ENCODE results near the gene USP17L21.
"Not testable (repeated sequence)": the region's sequence is repeated elsewhere in the genome, so short reads cannot be mapped to it uniquely, and the experiment has no call there.

USP17L21 gene

DNA sequence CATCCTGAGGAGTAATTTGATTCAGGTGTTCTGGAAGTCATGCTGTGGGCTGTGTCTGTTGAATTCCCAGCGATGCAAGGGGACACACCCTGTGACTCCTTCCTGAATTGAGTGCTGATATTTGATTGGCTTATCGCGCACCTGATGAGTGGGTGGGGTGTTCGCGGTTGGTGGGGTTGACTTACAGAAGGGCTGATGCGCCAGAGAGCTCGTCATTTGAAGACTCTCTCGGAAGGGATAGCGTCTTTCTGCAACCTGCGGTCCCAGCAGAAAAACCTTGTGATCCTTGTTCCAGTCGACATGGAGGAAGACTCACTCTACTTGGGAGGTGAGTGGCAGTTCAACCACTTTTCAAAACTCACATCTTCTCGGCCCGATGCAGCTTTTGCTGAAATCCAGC lies at the start of gene USP17L21:
Gene USP17L21 (plus strand): TSS at position 301 of the 400 bp plus-strand sequence. CDS start 0 bp downstream, at position 301.
- not testable (repeated sequence) for DNase-seq

GRCh38 chr4:9214701-9215100 lies 48.0 kb upstream of the USP17L21 start:
- DNase-seq = not testable (repeated sequence)

GRCh38 chr4:9215105-9215504 lies 47.6 kb upstream of the USP17L21 start, which contains the start of gene USP17L11:
TSS of gene USP17L11 (plus strand) at chr4:9215405. CDS start at chr4:9215405, 0 bp downstream.
- DNase-seq = not testable (repeated sequence)

- not testable (repeated sequence) for DNase-seq
These were observed 42.8 kb upstream of the USP17L21 start, which contains the start of gene USP17L12 for GRCh38 chr4:9219852-9220251. TSS of gene USP17L12 (plus strand) at chr4:9220152. CDS start at chr4:9220152, 0 bp downstream.

- not testable (repeated sequence) for DNase-seq
These were observed 38.1 kb upstream of the USP17L21 start, which contains the start of gene USP17L13 for GRCh38 chr4:9224596-9224995. TSS of gene USP17L13 (plus strand) at chr4:9224896. CDS start at chr4:9224896, 0 bp downstream.

DNA sequence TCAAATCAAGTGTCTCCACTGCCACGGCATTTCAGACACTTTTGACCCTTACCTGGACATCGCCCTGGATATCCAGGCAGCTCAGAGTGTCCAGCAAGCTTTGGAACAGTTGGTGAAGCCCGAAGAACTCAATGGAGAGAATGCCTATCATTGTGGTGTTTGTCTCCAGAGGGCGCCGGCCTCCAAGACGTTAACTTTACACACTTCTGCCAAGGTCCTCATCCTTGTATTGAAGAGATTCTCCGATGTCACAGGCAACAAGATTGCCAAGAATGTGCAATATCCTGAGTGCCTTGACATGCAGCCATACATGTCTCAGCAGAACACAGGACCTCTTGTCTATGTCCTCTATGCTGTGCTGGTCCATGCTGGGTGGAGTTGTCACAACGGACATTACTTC lies 32.4 kb upstream of the USP17L21 start:
- DNase-seq = not testable (repeated sequence)

GRCh38 chr4:9234085-9234484 lies 28.6 kb upstream of the USP17L21 start, which contains the start of gene USP17L15:
TSS of gene USP17L15 (plus strand) at chr4:9234385. CDS start at chr4:9234385, 0 bp downstream.
- not testable (repeated sequence) for DNase-seq

DNA sequence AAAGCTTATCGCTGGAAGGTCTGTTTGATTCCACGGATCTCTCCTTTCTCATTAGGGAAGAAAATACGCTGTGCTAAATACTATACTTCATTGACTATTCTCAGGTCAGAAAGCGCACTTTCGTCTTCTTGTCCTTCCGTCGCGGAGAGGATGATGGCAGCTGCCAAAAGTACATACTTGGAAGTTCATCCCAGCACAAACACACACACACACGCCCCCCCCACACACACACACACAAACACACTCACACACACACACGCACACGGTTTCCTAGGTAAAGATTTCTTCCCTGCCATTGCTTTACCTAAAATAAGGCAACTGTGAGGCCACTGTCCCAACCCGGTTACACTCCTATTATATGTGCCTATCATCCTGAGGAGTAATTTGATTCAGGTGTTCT lies 24.2 kb upstream of the USP17L21 start:
- not testable (repeated sequence) for DNase-seq

- not testable (repeated sequence) for DNase-seq
These were observed 19.1 kb upstream of the USP17L21 start, which contains the start of gene USP17L17 for GRCh38 chr4:9243579-9243978. TSS of gene USP17L17 (plus strand) at chr4:9243879. CDS start at chr4:9243879, 0 bp downstream.

DNA sequence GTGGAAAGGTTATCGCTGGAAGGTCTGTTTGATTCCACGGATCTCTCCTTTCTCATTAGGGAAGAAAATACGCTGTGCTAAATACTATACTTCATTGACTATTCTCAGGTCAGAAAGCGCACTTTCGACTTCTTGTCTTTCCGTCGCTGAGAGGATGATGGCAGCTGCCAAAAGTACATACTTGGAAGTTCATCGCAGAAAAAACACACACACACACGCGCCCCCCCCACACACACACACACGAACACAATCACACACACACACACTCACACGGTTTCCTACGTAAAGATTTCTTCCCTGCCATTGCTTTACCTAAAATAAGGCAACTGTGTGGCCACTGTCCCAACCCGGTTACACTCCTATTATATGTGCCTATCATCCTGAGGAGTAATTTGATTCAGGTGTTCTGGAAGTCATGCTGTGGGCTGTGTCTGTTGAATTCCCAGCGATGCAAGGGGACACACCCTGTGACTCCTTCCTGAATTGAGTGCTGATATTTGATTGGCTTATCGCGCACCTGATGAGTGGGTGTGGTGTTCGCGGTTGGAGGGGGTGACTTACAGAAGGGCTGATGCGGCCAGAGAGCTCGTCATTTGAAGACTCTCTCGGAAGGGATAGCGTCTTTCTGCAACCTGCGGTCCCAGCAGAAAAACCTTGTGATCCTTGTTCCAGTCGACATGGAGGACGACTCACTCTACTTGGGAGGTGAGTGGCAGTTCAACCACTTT lies 14.6 kb upstream of the USP17L21 start, which contains the start of gene USP17L18:
Gene USP17L18 (plus strand): TSS at position 678 of the 728 bp plus-strand sequence. CDS start 0 bp downstream, at position 678.
- not testable (repeated sequence) for DNase-seq

- DNase-seq = not testable (repeated sequence)
These were observed 9.6 kb upstream of the USP17L21 start, which contains the start of gene USP17L19 for GRCh38 chr4:9253078-9253477. TSS of gene USP17L19 (plus strand) at chr4:9253378. CDS start at chr4:9253378, 0 bp downstream.

- DNase-seq = not testable (repeated sequence)
These were observed 4.8 kb upstream of the USP17L21 start, which contains the start of gene USP17L20 for GRCh38 chr4:9257824-9258223. TSS of gene USP17L20 (plus strand) at chr4:9258124. CDS start at chr4:9258124, 0 bp downstream.

- DNase-seq = not testable (repeated sequence)
These were observed 4.6 kb downstream of the USP17L21 start, which contains the start of gene USP17L22 for GRCh38 chr4:9267319-9267718. TSS of gene USP17L22 (plus strand) at chr4:9267619. CDS start at chr4:9267619, 0 bp downstream.

GRCh38 chr4:9271719-9272118 lies 9.0 kb downstream of the USP17L21 start:
- DNase-seq = not testable (repeated sequence)

Measured in NCI-H2029 treated with DMSO at 0.1 percent for 48 hours (cell line).